Erythroblast (primary cell): ENCODE measurements around the gene BICC1.

Source experiments
- GATA1 ChIP-seq: IDR thresholded peaks from 2 replicates; pipeline ENCODE4 v1.6.1; 2011; ENCODE audit warnings: low read depth, mild to moderate bottlenecking, control low read depth, low read length, moderate library complexity
- POLR2A ChIP-seq: IDR thresholded peaks from 2 replicates; pipeline ENCODE4 v1.6.1; 2011; ENCODE audit warnings: mild to moderate bottlenecking, low read length

- no peak for TF ChIP-seq POLR2A
- TF ChIP-seq GATA1, result no peak
Observed at GRCh38 chr10:58582045-58582444, 69.4 kb downstream of the BICC1 start.
